Stomach (tissue), 9 donors: ENCODE data around the gene GPR153. TPM values are rescaled to one million over a fixed set of nuclear protein-coding genes. Genes with fewer than 3 reads are reported as not detected.

Experiments
- DNase-seq, 2 donors: peaks; one replicate each; pipeline versions ENCODE4 v3.0.0 to v3.0.0-alpha.2; 2013 to 2019
- H3K27ac ChIP-seq, 5 donors: fragments of 200-600 bp in 4 of 5; sonication (generic) in 4 of 5; one replicate each; pipeline ENCODE4 v1.5.1; 2013 to 2019; ENCODE audit warnings: mild to moderate bottlenecking in 1 of 5, moderate library complexity in 1 of 5
- H3K27me3 ChIP-seq, 3 donors: fragments of 200-600 bp; sonication (generic); one replicate each; pipeline ENCODE4 v1.5.1; 2017 to 2019; ENCODE audit warnings: mixed run types in 1 of 3
- H3K36me3 ChIP-seq, 4 donors: fragments of 200-600 bp; sonication (generic); 1 replicate in 3 of 4; 2 replicates in 1 of 4; pipeline ENCODE4 v1.5.1; 2016 to 2019
- H3K4me1 ChIP-seq, 4 donors: fragments of 200-600 bp; sonication (generic); one replicate each; pipeline ENCODE4 v1.5.1; 2016 to 2019
- H3K4me3 ChIP-seq, 4 donors: fragments of 200-600 bp; sonication (generic) in 3 of 4; one replicate each; pipeline ENCODE4 v1.5.1; 2016 to 2019; ENCODE audit warnings: mild to moderate bottlenecking in 1 of 4
- H3K9me3 ChIP-seq, 4 donors: fragments of 200-600 bp; sonication (generic); one replicate each; pipeline ENCODE4 v1.5.1; 2016 to 2019
- EP300 ChIP-seq: sonication (generic); formaldehyde crosslinking; IDR thresholded peaks from one replicate; pipeline ENCODE4 v1.6.1; 2017; ENCODE audit warnings: antibody characterized with exemption
- POLR2A ChIP-seq, 4 donors: fragments of 450-650 bp; IDR thresholded peaks; one replicate each; pipeline ENCODE4 v1.6.1; 2016; ENCODE audit warnings: antibody characterized with exemption in 4 of 4, control low read depth in 2 of 4, mild to moderate bottlenecking in 1 of 4, moderate library complexity in 1 of 4
- POLR2AphosphoS5 ChIP-seq, 3 donors: sonication (generic); formaldehyde crosslinking; IDR thresholded peaks; one replicate each; pipeline ENCODE4 v1.6.1; 2016; ENCODE audit warnings: antibody characterized with exemption in 3 of 3
- WGBS, 5 donors: extraction: QIAGEN DNeasy Blood & Tissue Kit in 3 of 5; methylation state at CpG; one replicate each; pipeline versions ENCODE4 v1.1.5 to v1.1.7; 2013 to 2018; 5-methylcytosine and 5-hydroxymethylcytosine counted together
- intact Hi-C: fragments of 100-400 bp; cut with DNase I; formaldehyde crosslinking; loops from one replicate; pipeline ENCODE4 v1.15.1; 2023; ENCODE audit warnings: low total_unique reads
- polyA plus RNA-seq, 3 donors: library from polyadenylated mRNA; stranded (reverse); fragments of 200-250 nt; gene quantifications; one replicate each; pipeline ENCODE4 v1.2.3, GENCODE V29; 2013
- total RNA-seq, 5 donors: library from RNA; depleted of rRNA; stranded (reverse); fragments of >200 nt; gene quantifications; one replicate each; pipeline versions ENCODE4 v1.1.0 to v1.2.3, GENCODE V29; 2014 to 2016
- TF ChIP-seq, protein P1 (sequence below), 7 experiments: fragments of 450-650 bp in 4 of 7; fragments of 200-600 bp in 3 of 7; sonication (generic) in 3 of 7; IDR thresholded peaks; one replicate each; pipeline ENCODE4 v1.5.1; 2016 to 2019; ENCODE audit warnings: antibody characterized with exemption in 7 of 7, control low read depth in 2 of 7, mild to moderate bottlenecking in 1 of 7
- donor health status: healthy with polysubstance abuse.
- donor health status: Bipolar disorder and iron deficiency.
- donor health status: healthy.

The GPR153 gene
- total and polyA plus RNA-seq, 8 donors, result 1.8 to 63.1 (median 2.8) TPM

DNA sequence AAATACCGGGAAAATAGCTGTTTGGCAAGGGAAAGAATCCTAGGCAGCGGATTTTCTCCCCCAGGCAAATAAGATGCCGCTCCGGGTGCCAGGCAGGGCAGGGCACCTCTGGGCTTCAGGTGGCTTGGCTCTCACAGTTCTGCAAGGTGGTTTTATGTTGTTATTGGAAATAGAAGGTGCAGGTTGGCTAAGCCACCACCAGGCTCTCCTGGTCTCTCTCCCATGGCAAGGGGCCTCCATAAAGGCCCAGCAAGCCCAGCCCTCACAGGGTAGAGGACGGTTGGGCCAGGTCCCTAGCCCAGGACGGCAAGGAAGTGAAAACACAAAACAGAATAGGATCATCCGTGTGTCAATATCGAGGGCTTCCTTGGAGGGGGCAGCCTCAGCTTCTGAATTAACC is 37.6 kb upstream of the GPR153 start:
- no peak overlapping the region for H3K4me3 ChIP-seq
- no peaks in the 10 kb centered on the region for H3K4me1 ChIP-seq
- no peak for DNase-seq
- 88 to 96% (median 94%) methylated on average over 7 to 8 of the region's 8 CpGs for WGBS, 5 donors
- H3K27ac ChIP-seq, result no peak overlapping the region
- no peak for TF ChIP-seq EP300
- TF ChIP-seq, protein P1, sequence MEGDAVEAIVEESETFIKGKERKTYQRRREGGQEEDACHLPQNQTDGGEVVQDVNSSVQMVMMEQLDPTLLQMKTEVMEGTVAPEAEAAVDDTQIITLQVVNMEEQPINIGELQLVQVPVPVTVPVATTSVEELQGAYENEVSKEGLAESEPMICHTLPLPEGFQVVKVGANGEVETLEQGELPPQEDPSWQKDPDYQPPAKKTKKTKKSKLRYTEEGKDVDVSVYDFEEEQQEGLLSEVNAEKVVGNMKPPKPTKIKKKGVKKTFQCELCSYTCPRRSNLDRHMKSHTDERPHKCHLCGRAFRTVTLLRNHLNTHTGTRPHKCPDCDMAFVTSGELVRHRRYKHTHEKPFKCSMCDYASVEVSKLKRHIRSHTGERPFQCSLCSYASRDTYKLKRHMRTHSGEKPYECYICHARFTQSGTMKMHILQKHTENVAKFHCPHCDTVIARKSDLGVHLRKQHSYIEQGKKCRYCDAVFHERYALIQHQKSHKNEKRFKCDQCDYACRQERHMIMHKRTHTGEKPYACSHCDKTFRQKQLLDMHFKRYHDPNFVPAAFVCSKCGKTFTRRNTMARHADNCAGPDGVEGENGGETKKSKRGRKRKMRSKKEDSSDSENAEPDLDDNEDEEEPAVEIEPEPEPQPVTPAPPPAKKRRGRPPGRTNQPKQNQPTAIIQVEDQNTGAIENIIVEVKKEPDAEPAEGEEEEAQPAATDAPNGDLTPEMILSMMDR (IDR thresholded peaks at IDR 0.05), result no peak
- no peak for TF ChIP-seq POLR2A (IDR thresholded peaks at IDR 0.05)
- TF ChIP-seq POLR2AphosphoS5 (IDR thresholded peaks at IDR 0.05), result no peak
- H3K36me3 ChIP-seq, result peaks cover 5 to 14% (median 13%) of the 10 kb centered on the region in 4 donors
- no peaks in the 10 kb centered on the region for H3K27me3 ChIP-seq
- intact Hi-C loops, result no loop called here
- H3K9me3 ChIP-seq, result no peaks in the 10 kb centered on the region

DNA sequence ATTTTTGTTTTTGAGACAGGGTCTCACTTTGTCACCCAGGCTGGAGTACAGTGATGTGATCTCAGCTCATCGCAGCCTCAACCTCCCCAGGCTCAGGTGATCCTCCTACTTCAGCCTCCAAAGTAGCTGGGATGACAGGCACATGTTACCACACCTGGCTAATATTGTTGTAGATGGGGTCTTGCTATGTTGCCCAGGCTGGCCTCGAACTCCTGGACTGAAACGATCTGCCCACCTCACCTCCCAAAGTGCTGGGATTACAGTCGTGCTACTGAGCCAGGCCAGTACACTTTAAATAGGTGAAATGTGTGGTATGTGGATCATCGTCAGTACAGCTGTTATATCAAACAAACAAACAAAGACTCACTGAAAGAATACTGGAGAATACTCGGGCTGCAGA is 35.0 kb upstream of the GPR153 start:
- H3K9me3 ChIP-seq, result no peaks in the 10 kb centered on the region
- no peak overlapping the region for H3K4me3 ChIP-seq
- peaks cover 5 to 26% (median 17%) of the 10 kb centered on the region in 4 donors for H3K36me3 ChIP-seq
- H3K27me3 ChIP-seq, result no peaks in the 10 kb centered on the region
- no peaks in the 10 kb centered on the region for H3K4me1 ChIP-seq
- WGBS, 5 donors, result 90 to 94% (median 91%) methylated on average over 6 of the region's 6 CpGs
- intact Hi-C loops, result no loop called here
- H3K27ac ChIP-seq, result no peak overlapping the region
- TF ChIP-seq, protein P1 (IDR thresholded peaks at IDR 0.05), result no peak
- no peak for TF ChIP-seq EP300
- no peak for TF ChIP-seq POLR2AphosphoS5 (IDR thresholded peaks at IDR 0.05)
- no peak for TF ChIP-seq POLR2A (IDR thresholded peaks at IDR 0.05)
- DNase-seq, result no peak

DNA sequence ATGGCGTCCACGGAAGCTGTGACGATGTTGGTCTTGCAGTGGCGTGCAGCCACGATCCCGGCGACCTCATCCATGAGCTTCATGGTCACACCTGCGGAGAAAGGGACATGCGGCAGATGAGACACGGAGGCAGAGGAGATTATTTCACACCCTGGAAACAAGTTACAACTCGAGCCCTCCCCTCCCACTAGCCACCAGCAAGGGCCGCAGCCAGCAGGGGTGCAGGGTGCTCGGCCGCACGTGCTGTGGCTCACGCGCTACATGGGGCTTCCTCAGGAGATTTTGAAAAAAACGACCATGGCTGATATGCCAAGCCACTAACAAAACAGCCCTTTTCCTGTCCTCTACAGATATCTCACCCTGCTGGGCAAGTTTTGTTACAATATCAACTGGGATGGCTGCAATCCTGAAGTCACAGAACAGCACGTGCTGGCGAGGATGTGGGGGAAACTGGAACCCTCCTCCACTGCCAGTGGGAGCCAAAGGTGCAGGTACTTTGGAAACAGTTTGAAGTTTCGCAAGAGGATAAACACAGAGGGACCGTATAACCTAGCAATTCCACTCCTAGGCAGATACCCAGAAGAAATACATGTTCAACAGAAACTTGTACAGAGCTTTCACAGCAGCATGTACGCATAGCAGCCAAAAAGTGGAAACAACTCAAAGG is 34.1 kb upstream of the GPR153 start:
- 79 to 90% (median 86%) methylated on average over 23 of the region's 23 CpGs for WGBS, 5 donors
- TF ChIP-seq, protein P1 (IDR thresholded peaks at IDR 0.05), result no peak
- TF ChIP-seq POLR2AphosphoS5 (IDR thresholded peaks at IDR 0.05), result no peak
- no peak for TF ChIP-seq POLR2A (IDR thresholded peaks at IDR 0.05)
- TF ChIP-seq EP300, result no peak
- Histone ChIP-seq H3K9me3 (no peaks in the 10 kb centered on the region), H3K36me3 (peaks cover 5 to 26% (median 17%) of the 10 kb centered on the region in 4 donors), H3K4me3 (no peak overlapping the region), H3K27ac (no peak overlapping the region), H3K4me1 (no peaks in the 10 kb centered on the region), H3K27me3 (no peaks in the 10 kb centered on the region)
- intact Hi-C loops, result no loop called here
- DNase-seq, result no peak

DNA sequence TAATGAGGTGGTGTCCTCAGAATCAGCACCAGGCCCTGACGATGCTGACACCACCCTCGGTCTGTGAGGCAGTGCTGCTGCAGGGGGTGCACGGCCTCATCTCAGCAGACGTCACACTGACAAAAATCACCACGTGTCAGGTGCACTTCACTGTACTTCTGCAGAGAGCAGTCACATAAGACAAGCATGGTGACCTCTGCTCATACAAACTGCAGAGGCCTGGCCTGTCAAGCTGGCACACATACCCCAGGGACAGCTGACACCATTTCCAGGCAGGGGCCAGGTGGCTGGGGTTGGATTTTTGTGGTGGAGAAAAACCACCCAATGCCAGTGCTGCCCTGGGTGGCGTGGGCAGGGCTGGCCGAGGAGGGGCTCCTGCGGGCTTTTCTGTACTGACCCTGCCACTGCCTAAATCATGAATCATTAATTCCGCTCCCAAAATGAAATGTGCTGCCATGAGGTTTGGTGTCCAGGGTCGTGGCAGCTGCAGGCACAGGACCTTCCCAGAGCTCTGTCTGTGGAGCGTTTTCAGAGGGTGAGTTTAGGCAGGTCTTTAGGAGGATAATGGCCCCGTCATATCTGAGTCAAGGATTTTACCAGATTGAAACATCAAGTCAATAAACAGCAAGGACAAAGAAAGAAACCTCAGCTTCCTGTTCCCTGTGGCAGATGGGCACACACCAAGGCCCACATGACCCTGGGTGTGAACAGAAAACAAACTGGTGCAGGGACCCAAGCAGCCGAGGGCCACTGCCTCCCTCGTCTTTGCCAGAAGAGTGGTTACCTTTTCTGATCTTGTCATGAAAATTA is 33.4 kb upstream of the GPR153 start:
- no peaks in the 10 kb centered on the region for H3K9me3 ChIP-seq
- H3K27ac ChIP-seq, result no peak overlapping the region
- TF ChIP-seq, protein P1 (IDR thresholded peaks at IDR 0.05), result no peak
- no peak for TF ChIP-seq EP300
- no peak for TF ChIP-seq POLR2AphosphoS5 (IDR thresholded peaks at IDR 0.05)
- TF ChIP-seq POLR2A (IDR thresholded peaks at IDR 0.05), result no peak
- no peaks in the 10 kb centered on the region for H3K27me3 ChIP-seq
- no peak overlapping the region for H3K4me3 ChIP-seq
- DNase-seq, result no peak
- WGBS, 5 donors, result 87 to 93% (median 90%) methylated on average over 12 to 14 of the region's 14 CpGs
- peaks cover 5 to 26% (median 17%) of the 10 kb centered on the region in 4 donors for H3K36me3 ChIP-seq
- no peaks in the 10 kb centered on the region for H3K4me1 ChIP-seq
- intact Hi-C loops, result no loop called here
